Measurements from ENCODE around the gene SPAG17.
"Not testable (repeated sequence)": the region's sequence is repeated elsewhere in the genome, so short reads cannot be mapped to it uniquely, and the experiment has no call there.

Gene SPAG17

DNA sequence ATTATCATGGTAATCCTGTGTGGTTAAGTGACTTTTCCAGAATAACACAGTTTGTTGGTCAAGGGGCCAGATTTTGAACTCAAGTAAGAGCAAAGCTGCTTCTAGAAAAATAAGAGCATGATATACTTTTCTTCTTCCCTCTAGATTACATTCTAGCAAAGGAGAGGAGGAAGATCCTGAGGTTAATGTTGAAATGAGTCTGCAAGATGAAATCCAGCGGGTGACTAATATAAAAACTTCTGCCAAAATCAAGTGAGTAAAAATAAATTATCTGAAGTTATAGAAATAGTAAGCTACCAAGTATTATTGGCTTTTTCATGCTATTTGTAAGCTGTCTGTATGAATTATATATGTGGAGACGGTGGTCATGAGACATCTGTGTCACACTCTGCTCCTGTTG is 242.7 kb downstream of the SPAG17 start:
- no peak for DNase-seq
- in situ Hi-C loops (cut with HindIII; ENCODE audit: low pct_ligation_motif_present, low pct_unique_long_range_greater_than_20kb, low sequenced_read_pairs): no loop called here

DNA sequence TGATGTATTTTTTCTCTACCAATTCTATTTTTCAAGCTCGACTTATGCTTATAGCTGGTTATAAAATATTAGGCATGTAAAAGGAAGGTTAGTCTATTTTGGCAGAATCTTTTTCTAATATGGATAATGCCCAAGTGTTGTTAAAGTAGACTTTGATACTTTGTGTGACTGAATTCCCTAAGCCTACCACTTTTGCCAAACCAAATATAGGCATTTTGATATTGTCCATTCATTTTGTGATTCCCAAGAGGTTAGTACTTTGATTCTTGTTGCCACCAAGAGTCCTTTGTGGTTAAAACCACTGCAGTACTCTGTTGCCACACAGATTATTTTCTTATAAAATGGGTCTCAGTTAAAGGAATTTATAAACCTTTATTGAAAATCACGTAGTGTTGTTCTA is 251.3 kb downstream of the SPAG17 start:
- in situ Hi-C loops (cut with HindIII; ENCODE audit: low pct_ligation_motif_present, low pct_unique_long_range_greater_than_20kb, low sequenced_read_pairs): no loop called here
- DNase-seq: no peak

DNA sequence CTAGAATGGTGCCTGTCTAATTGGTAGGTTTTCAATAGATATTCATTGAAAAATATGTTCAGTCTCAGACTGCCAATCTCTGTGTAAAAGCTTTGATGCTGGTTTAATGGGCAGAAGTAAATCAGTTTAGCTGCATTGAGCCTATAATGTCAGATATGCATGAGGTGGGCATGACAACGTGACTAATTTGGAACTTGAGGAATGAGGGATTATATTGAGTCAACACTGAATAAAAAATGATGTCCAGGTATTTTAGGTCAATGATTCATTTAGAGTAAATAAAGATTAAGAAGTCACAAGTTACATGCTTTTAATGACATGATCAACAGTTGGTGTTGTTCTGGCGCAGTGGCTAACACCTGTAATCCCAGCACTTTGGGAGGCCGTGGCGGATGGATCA is 252.5 kb downstream of the SPAG17 start:
- in situ Hi-C loops (cut with HindIII; ENCODE audit: low pct_ligation_motif_present, low pct_unique_long_range_greater_than_20kb, low sequenced_read_pairs): no loop called here

DNA sequence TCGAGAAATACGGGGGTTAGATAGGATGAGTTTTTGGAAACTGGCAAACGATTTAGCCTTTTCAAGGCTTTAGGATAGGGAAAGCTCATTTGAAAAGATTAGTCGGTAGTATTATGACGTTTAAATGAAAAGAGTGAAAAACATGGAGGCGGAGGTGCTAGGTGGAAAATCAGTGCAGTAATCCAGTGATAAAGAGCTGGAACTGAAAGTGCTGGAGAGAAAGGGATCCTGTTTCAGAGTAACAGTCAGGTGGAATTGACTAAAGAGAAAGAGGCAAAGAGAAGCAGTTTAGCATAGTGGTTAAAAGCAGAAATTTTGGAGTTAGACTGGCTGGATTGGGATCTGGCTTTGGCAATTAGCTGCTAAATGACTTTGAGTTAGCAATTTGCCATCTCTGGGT is 254.5 kb downstream of the SPAG17 start:
- DNase-seq: peak; percentile 2

More for the DNA sequence above, 252.5 kb downstream of the SPAG17 start:
- no peak for DNase-seq

DNA sequence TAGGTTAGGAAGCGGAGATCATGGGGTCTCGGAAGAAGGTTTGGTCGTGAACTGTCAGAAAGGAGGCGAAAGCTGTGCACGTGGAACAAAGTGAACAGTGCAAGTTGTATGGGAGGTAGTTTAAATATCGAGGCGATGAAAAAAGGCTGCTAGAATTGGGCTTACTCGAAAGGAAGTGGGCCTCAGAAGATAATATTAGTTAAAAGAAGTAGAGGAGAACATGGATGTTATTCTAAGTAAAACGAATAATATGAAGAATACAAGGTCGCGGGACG is 254.9 kb downstream of the SPAG17 start:
- no peak for DNase-seq
- in situ Hi-C loops (cut with HindIII; ENCODE audit: low pct_ligation_motif_present, low pct_unique_long_range_greater_than_20kb, low sequenced_read_pairs): no loop called here

More for the DNA sequence above, 254.5 kb downstream of the SPAG17 start:
- in situ Hi-C loops (cut with HindIII; ENCODE audit: low pct_ligation_motif_present, low pct_unique_long_range_greater_than_20kb, low sequenced_read_pairs): no loop called here

DNA sequence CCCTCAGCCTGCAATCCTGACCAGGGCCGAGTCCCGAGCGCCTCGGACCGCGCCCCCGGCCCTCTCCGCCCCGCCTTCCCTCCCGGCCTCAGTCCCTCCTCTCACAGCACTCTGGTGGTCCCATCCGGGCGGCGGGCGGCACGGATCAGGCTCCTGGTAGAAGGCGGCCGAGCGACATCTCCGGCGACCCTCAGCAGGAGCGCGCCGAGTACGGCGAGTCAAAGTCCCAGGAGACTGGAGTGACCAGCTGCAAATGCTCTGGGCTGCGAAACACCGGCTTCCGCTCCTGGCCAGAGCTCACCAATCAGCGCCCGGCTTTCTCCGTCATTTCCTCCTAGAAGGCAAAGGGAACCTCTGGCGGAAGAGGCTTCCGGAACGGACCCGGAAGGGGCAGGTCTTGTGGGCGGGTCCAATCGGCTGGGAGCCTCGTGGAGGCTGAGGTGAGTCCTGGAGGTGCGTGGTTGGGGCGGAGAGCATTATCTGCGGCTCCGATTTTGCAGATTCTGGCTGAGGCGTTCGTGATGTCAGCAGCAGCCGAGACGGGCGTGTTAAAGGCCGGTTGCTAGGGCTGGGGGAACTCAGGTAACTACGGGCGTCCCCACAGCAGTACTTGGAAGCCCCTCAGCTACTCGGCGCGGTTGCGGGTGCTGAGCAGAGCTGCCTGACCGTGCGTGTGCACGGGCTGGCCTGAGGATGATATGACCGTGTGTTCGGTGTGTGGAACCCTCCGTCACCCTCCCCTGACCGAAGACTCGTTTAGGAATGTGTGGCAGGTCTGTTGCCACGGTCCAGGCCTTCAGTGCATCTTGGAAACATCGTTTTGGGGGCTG is 255.5 kb downstream of the SPAG17 start, which contains the start of the genes GDAP2 and WDR3:
Gene GDAP2 (minus strand): TSS at position 279 of the 830 bp plus-strand sequence. CDS start 9,264 bp downstream, outside the sequence.
Gene WDR3 (plus strand): TSS at position 397 of the 830 bp plus-strand sequence. CDS start 3,581 bp downstream, outside the sequence.
- DNase-seq: peak; percentile 96
- in situ Hi-C loops (cut with HindIII; ENCODE audit: low pct_ligation_motif_present, low pct_unique_long_range_greater_than_20kb, low sequenced_read_pairs): no loop called here

DNA sequence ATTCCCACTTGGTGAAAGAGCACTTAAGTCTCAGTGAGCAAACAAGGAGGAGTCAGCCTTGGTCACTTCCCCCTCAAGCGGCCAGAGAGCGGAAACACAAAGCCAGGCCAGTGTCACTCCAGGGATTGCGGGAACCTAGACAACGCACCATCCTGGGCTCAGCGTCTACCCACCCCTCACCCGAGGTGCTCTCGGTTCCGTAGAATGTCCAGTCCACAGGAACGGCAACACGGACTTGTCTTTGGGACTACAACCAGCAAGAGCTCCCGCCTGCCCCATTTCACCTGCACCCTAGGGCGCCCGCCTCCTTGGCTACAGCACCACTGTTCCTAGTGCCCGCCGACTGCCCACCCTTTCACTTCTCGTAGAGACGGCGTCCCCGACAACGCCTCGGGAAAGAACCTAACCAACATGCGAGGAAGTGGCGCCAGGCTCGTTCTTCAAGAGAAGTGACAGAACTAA is 256.1 kb downstream of the SPAG17 start:
- DNase-seq: peak; percentile 66
- in situ Hi-C loops (cut with HindIII; ENCODE audit: low pct_ligation_motif_present, low pct_unique_long_range_greater_than_20kb, low sequenced_read_pairs): no loop called here

DNA sequence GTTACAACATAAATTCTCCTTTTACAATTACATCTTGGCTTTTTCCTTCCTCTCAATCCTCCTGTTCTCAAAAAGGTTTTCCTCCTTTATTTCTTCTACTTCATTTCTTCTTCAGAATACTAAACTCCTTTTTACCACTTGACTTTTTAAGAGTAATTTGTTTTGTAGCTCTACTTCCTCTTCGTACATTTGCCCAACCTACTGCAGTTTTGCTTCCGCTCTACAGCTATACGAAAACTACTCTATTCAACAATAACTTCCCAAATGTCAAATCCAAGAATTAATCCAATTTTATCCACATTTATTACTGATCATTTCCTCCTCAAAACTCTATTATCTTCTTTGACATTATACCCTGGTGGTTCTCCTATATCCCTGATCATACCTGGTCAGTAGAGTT is 259.0 kb downstream of the SPAG17 start:
- in situ Hi-C loops (cut with HindIII; ENCODE audit: low pct_ligation_motif_present, low pct_unique_long_range_greater_than_20kb, low sequenced_read_pairs): no loop called here
- no peak for DNase-seq

DNA sequence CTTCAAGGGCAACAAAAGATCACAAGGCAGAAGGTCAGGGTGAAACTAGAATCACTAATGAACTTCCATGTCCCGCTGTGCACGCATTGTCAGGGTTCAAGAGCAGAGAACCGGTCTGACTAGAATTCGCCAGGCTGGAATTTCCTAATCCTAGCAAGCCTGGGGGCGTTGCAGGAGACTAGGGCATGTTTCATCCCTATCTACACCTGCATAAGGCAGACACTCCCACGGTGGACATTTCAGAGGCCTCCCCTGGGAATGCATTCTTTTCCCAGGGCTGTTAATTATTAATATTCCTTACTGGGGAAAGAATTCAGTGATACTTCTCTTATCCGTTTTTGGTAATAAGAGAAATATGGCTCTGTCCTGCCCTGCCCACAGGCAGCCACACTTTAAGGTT is 262.3 kb downstream of the SPAG17 start:
- in situ Hi-C loops (cut with HindIII; ENCODE audit: low pct_ligation_motif_present, low pct_unique_long_range_greater_than_20kb, low sequenced_read_pairs); DNase-seq: not testable (repeated sequence)

DNA sequence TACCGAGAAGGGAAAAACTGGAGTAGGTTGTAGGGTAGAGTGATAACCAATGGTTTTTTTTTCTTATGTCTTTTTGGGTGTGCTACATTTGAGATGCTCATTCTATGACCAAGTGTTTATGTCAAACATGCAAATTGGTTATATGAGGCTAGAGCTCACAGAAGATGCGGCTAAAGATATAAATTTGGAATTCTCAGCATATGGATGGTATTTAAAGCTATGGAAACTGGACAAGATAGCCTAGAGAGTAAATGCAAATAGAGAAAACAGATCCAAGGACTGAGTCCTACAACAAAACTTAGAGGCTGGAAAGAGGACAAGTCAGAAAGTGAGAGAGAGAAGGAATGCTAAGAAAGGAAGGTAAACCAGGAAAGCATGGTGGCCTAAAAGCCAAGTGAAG is 263.0 kb downstream of the SPAG17 start:
- in situ Hi-C loops (cut with HindIII; ENCODE audit: low pct_ligation_motif_present, low pct_unique_long_range_greater_than_20kb, low sequenced_read_pairs): no loop called here
- DNase-seq: no peak

DNA sequence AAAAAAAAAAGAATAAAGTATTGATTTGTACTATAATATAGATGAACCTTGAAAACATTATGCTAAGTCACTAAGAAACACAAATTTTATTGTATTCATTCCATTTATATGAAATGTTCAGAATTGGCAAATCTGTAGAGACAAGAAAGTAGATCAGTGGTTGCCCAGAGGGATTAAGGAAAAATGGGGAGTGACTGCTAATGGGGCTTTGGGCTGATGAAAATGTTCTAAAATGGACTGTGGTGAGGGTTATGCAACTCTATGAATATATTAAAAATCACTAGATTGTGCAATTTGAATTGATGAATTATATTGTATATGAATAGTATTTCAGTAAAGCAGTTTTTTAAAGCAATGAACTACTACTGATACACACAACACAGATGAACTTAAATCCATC is 265.7 kb downstream of the SPAG17 start:
- in situ Hi-C loops (cut with HindIII; ENCODE audit: low pct_ligation_motif_present, low pct_unique_long_range_greater_than_20kb, low sequenced_read_pairs): no loop called here

DNA sequence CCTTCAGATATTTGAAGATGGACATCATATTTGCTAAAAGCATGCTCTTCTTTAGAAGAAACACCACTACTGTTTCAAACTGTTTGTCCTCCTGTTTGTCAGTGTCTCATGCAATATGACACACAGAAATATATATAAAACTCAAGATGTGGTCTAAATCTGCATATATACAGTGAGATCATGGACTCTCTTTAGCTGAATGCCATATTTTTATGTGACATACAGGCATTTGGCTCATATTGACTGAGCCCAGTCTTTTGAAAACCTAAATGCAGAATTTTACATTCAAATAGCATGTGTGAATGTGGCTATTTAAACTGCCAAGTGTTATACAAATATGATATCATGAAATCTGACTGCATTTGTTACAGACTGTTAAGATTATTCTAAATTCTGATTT is 274.0 kb downstream of the SPAG17 start:
- DNase-seq: no peak
- in situ Hi-C loops (cut with HindIII; ENCODE audit: low pct_ligation_motif_present, low pct_unique_long_range_greater_than_20kb, low sequenced_read_pairs): no loop called here

More for the DNA sequence above, 265.7 kb downstream of the SPAG17 start:
- DNase-seq: no peak

DNA sequence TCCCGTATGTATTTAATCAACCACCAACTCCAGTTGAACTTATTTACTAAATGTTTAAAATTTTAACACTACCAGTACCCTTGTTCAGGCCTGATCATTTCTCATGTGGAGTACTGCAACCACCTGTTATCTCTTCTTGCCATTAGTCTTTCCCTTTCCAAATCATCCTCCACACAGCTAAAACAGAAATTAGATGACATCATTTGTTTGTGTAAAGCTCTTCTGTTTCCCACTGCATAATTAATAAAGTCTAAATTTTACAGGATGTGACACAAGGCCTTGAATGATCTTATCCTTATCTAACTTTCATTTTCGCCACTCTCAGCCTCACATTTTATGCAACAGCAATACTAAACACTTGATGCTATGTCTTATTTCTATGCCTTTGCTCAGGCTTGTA is 280.0 kb downstream of the SPAG17 start:
- in situ Hi-C loops (cut with HindIII; ENCODE audit: low pct_ligation_motif_present, low pct_unique_long_range_greater_than_20kb, low sequenced_read_pairs): no loop called here

DNA sequence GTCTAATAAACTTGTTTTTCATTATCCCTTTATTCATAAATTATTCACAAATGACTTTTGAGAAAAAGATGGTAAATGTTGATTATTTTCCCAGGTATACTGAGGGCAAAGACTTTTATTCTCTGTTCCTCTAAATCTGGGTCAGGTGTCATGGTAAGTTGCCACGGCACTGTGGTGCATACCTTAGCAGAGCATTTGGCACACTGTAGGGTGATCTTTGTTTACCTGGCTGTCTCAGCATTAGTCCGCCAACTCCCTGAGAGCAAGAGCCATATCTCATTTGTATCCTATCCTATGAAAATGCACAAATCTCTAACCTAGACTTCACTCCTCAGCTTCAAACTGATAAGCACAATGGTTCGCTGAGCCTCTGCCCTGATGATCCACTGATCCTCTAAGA is 280.5 kb downstream of the SPAG17 start:
- no peak for DNase-seq
- in situ Hi-C loops (cut with HindIII; ENCODE audit: low pct_ligation_motif_present, low pct_unique_long_range_greater_than_20kb, low sequenced_read_pairs): no loop called here

More for the DNA sequence above, 280.0 kb downstream of the SPAG17 start:
- no peak for DNase-seq
